ENCODE measurements around the gene HIVEP3.

DNA sequence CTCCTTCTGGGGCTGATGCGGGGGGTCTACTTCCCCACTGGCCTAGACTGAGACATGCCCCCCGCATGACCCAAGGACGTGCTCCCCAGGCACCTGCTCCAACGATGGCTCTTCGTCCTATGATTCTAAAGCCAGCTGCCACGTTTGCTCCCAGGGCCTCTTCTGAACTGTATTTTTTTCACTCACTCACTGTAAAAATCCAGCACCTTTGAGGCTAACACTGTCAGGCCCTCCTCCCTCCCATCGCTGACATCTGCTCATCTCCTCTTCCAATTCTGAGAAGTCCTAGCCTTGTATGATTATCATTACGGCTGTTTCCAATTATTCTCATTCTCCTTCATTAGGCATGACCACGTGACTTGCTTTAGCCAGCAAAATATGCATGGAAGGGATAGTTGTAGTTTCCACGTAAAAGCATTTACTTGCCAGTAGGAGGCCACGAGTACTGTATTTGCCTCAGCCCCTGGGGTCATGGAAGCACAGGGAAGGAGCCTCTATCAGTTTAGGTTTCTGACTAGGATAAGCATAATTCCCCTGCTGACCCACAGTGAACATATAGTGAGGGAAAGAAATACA lies 415.1 kb downstream of the HIVEP3 start:
- TF ChIP-seq, protein P1, sequence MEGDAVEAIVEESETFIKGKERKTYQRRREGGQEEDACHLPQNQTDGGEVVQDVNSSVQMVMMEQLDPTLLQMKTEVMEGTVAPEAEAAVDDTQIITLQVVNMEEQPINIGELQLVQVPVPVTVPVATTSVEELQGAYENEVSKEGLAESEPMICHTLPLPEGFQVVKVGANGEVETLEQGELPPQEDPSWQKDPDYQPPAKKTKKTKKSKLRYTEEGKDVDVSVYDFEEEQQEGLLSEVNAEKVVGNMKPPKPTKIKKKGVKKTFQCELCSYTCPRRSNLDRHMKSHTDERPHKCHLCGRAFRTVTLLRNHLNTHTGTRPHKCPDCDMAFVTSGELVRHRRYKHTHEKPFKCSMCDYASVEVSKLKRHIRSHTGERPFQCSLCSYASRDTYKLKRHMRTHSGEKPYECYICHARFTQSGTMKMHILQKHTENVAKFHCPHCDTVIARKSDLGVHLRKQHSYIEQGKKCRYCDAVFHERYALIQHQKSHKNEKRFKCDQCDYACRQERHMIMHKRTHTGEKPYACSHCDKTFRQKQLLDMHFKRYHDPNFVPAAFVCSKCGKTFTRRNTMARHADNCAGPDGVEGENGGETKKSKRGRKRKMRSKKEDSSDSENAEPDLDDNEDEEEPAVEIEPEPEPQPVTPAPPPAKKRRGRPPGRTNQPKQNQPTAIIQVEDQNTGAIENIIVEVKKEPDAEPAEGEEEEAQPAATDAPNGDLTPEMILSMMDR (IDR thresholded peaks at IDR 0.05): no peak
- TF ChIP-seq EZH2 (IDR thresholded peaks at IDR 0.05; ENCODE audit: borderline replicate concordance, insufficient read depth, low read depth, low read length, poor library complexity, severe bottlenecking): no peak
